Thymus (tissue), 11 donors: ENCODE measurements around the gene ARSB. TPM values are rescaled to one million over a fixed set of nuclear protein-coding genes. Genes with fewer than 3 reads are reported as not detected.
A peak's percentile ranks its signal among the peaks of the same experiment; 100 is the strongest.

Experiments
- DNase-seq, 9 donors: peaks; one replicate each; pipeline ENCODE4 v3.0.0-alpha.2; 2013; ENCODE audit warnings: low spot score in 9 of 9, low read depth in 6 of 9, missing footprints in 1 of 9
- H3K27ac ChIP-seq, 2 donors: one replicate each; pipeline ENCODE4 v1.5.1; 2013; ENCODE audit warnings: control low read depth in 1 of 2, low read depth in 1 of 2, low read length in 1 of 2, mild to moderate bottlenecking in 1 of 2, moderate library complexity in 1 of 2
- H3K27me3 ChIP-seq, 2 donors: one replicate each; pipeline ENCODE4 v1.5.1; 2013; ENCODE audit warnings: low read length in 1 of 2; ENCODE audit not compliant: control insufficient read depth in 2 of 2, insufficient read depth in 1 of 2
- H3K36me3 ChIP-seq, 2 donors: one replicate each; pipeline ENCODE4 v1.5.1; 2013; ENCODE audit warnings: low read length in 1 of 2, mild to moderate bottlenecking in 1 of 2, moderate library complexity in 1 of 2; ENCODE audit not compliant: control insufficient read depth in 2 of 2, insufficient read depth in 2 of 2
- H3K4me1 ChIP-seq, 2 donors: one replicate each; pipeline ENCODE4 v1.5.1; 2013; ENCODE audit warnings: low read length in 2 of 2; ENCODE audit not compliant: control insufficient read depth in 2 of 2, insufficient read depth in 2 of 2
- H3K4me3 ChIP-seq, 2 donors: one replicate each; pipeline ENCODE4 v1.5.1; 2013; ENCODE audit warnings: low read length in 2 of 2, control low read depth in 1 of 2, mild to moderate bottlenecking in 1 of 2
- H3K9me3 ChIP-seq, 2 donors: one replicate each; pipeline ENCODE4 v1.5.1; 2013; ENCODE audit warnings: low read length in 1 of 2, mild to moderate bottlenecking in 1 of 2; ENCODE audit not compliant: control insufficient read depth in 2 of 2, insufficient read depth in 1 of 2
- WGBS: extraction: QIAGEN DNeasy Blood & Tissue Kit; methylation state at CpG from one replicate; pipeline ENCODE4 v1.1.7; 2013; 5-methylcytosine and 5-hydroxymethylcytosine counted together
- polyA plus RNA-seq: library from polyadenylated mRNA; stranded (reverse); fragments of 200-250 nt; gene quantifications from one replicate; pipeline ENCODE4 v1.2.3, GENCODE V29; 2013
- total RNA-seq: library from RNA; stranded (reverse); fragments of 120-200 nt; gene quantifications from one replicate; pipeline ENCODE4 v1.2.4, GENCODE V29; 2013
- donor health status: healthy.

The ARSB gene
- total and polyA plus RNA-seq, 2 donors = 2.4 to 4.4 TPM

DNA sequence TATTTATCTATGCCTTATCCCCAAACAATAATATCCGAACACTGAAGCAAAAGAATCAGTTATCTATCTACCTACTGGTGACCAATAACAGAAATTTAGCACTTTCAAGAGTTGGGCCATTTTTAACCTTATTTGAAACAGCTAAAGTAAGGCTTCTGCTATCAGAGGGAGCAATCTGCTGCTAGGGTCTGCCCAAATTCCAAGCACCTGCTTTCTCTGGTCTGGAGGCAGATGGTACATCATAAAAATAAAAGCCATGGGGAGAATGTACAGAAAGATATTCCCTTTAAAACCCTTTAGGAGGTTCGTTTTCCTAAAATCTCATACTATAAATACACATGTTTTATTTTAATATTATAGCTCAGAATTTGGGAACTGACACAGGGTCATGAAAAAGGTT is 37.7 kb upstream of the ARSB start:
- H3K4me1 ChIP-seq = peaks cover 0 to 3% of the 10 kb centered on the region in 2 donors
- no peak for DNase-seq
- no peak overlapping the region for H3K27ac ChIP-seq
- no peak overlapping the region for H3K4me3 ChIP-seq
- no peaks in the 10 kb centered on the region for H3K36me3 ChIP-seq
- no peaks in the 10 kb centered on the region for H3K9me3 ChIP-seq
- peaks cover 0 to 4% of the 10 kb centered on the region in 2 donors for H3K27me3 ChIP-seq
- WGBS = 95% methylated on average over 2 of the region's 2 CpGs

GRCh38 chr5:79021753-79022152 is 36.6 kb upstream of the ARSB start:
- Histone ChIP-seq H3K27ac (no peak overlapping the region), H3K27me3 (peaks cover 0 to 4% of the 10 kb centered on the region in 2 donors), H3K9me3 (no peaks in the 10 kb centered on the region), H3K4me1 (peaks cover 0 to 3% of the 10 kb centered on the region in 2 donors), H3K4me3 (no peak overlapping the region), H3K36me3 (no peaks in the 10 kb centered on the region)
- WGBS = 78% methylated on average over 4 of the region's 4 CpGs
- no peak for DNase-seq

GRCh38 chr5:79020861-79021561 is 35.9 kb upstream of the ARSB start:
- Histone ChIP-seq H3K27me3 (peaks cover 0 to 4% of the 10 kb centered on the region in 2 donors), H3K4me1 (peaks cover 0 to 3% of the 10 kb centered on the region in 2 donors), H3K36me3 (no peaks in the 10 kb centered on the region), H3K9me3 (no peaks in the 10 kb centered on the region), H3K27ac (no peak overlapping the region), H3K4me3 (no peak overlapping the region)
- DNase-seq = peak; percentile 11 to 61 (median 26)
- WGBS = 24% methylated on average over 14 of the region's 14 CpGs

GRCh38 chr5:79014631-79015030 is 29.5 kb upstream of the ARSB start:
- 100% methylated on average over 2 of the region's 2 CpGs for WGBS
- no peaks in the 10 kb centered on the region for H3K9me3 ChIP-seq
- H3K27me3 ChIP-seq = no peaks in the 10 kb centered on the region
- no peaks in the 10 kb centered on the region for H3K36me3 ChIP-seq
- DNase-seq = no peak
- H3K4me3 ChIP-seq = no peak overlapping the region
- H3K27ac ChIP-seq = no peak overlapping the region
- H3K4me1 ChIP-seq = no peaks in the 10 kb centered on the region

DNA sequence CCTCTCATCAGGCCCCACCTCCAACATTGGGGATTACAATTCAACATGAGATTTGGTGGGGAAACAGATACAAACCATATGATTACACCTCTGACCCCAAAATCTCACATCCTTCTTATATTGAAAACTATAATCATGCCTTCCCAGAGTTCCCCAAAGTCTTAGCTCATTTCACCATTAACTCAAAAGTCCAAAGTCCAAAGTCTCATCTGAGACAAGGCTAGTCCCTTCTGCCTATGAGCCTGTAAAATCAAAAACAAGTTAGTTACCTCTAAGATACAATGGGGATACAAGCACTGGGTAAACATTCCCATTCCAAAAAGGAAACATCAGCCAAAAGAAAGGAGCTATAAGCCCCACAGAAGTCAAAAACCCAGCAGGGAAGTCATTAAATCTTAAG is 26.8 kb upstream of the ARSB start:
- no peak for DNase-seq
- Histone ChIP-seq H3K4me1 (no peaks in the 10 kb centered on the region), H3K27ac (no peak overlapping the region), H3K9me3 (no peaks in the 10 kb centered on the region), H3K36me3 (no peaks in the 10 kb centered on the region), H3K4me3 (no peak overlapping the region), H3K27me3 (no peaks in the 10 kb centered on the region)

GRCh38 chr5:79011219-79011836 is 26.2 kb upstream of the ARSB start:
- Histone ChIP-seq H3K27ac (no peak overlapping the region), H3K27me3 (no peaks in the 10 kb centered on the region), H3K4me1 (no peaks in the 10 kb centered on the region), H3K36me3 (no peaks in the 10 kb centered on the region), H3K9me3 (no peaks in the 10 kb centered on the region), H3K4me3 (no peak overlapping the region)
- WGBS = 98% methylated on average over 1 of the region's 1 CpG
- no peak for DNase-seq

DNA sequence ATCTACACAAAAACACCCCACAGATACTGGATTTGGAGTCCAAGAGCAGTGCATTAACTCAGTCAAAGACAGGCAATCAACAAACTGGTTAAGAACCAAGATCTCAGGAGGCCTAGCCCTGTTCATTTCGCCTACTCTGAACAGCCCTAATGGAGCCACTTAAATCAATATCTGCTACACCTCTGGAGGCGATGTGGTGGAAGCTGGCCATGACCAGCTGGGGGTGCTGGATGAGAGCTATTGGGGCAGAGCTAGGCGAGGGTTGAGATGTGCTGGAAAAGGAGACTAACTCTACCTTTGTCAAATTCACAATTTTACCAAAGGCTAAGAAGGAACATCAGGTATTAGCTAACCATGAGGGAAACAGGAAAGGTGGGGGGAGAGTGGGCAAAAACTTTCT is 23.3 kb upstream of the ARSB start:
- H3K9me3 ChIP-seq = no peaks in the 10 kb centered on the region
- no peaks in the 10 kb centered on the region for H3K4me1 ChIP-seq
- H3K36me3 ChIP-seq = no peaks in the 10 kb centered on the region
- H3K27ac ChIP-seq = no peak overlapping the region
- H3K4me3 ChIP-seq = no peak overlapping the region
- H3K27me3 ChIP-seq = no peaks in the 10 kb centered on the region
- no peak for DNase-seq
- WGBS = 71% methylated on average over 3 of the region's 3 CpGs

DNA sequence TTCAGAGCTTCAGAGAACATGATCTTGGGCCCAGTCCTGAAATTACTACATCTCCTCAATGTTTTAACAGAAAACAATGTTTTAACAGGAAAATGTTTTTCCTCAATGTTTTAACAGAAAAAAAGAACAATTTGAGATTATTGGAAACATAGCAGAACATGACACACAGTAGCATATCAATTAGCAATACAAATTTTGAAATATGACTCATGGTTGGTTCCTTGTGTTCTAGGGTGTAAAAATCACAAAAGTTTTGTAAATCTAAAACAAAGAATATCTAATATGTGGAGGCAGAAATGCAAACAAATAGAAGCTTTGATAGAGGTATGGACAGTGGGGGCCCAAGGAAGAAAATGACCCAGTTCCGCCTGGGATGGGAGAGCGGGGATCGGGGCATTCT is 22.8 kb upstream of the ARSB start:
- no peak for DNase-seq
- no peak overlapping the region for H3K4me3 ChIP-seq
- WGBS = 97% methylated on average over 3 of the region's 3 CpGs
- no peaks in the 10 kb centered on the region for H3K9me3 ChIP-seq
- no peak overlapping the region for H3K27ac ChIP-seq
- no peaks in the 10 kb centered on the region for H3K36me3 ChIP-seq
- H3K27me3 ChIP-seq = no peaks in the 10 kb centered on the region
- no peaks in the 10 kb centered on the region for H3K4me1 ChIP-seq

GRCh38 chr5:79005936-79006631 is 21.0 kb upstream of the ARSB start:
- H3K27me3 ChIP-seq = no peaks in the 10 kb centered on the region
- DNase-seq = no peak
- H3K4me3 ChIP-seq = no peak overlapping the region
- H3K4me1 ChIP-seq = no peaks in the 10 kb centered on the region
- H3K27ac ChIP-seq = no peak overlapping the region
- no peaks in the 10 kb centered on the region for H3K9me3 ChIP-seq
- WGBS = 98% methylated on average over 6 of the region's 6 CpGs
- no peaks in the 10 kb centered on the region for H3K36me3 ChIP-seq
